Endodermal cell (in vitro differentiated cells): ENCODE data around the gene IL17RC. TPM values are rescaled to one million over a fixed set of nuclear protein-coding genes. Genes with fewer than 3 reads are reported as not detected.

Source experiments
- DNase-seq: peaks from one replicate; pipeline ENCODE4 v3.0.0-alpha.2; 2017
- H3K27ac ChIP-seq: 2 replicates; pipeline ENCODE4 v1.5.1; 2013; ENCODE audit warnings: mild to moderate bottlenecking, low read depth, low read length, moderate library complexity
- H3K27me3 ChIP-seq: 2 replicates; pipeline ENCODE4 v1.6.1; 2013; ENCODE audit warnings: mild to moderate bottlenecking, low read length, moderate library complexity; ENCODE audit not compliant: insufficient read depth, control insufficient read depth, poor library complexity, severe bottlenecking
- H3K36me3 ChIP-seq: 2 replicates; pipeline ENCODE4 v1.7.0; 2013; ENCODE audit warnings: mild to moderate bottlenecking, low read length, moderate library complexity; ENCODE audit not compliant: control insufficient read depth, insufficient read depth
- H3K4me1 ChIP-seq: one replicate; pipeline ENCODE4 v1.7.0; 2013; ENCODE audit warnings: low read length; ENCODE audit not compliant: control insufficient read depth, insufficient read depth
- H3K4me3 ChIP-seq: 2 replicates; pipeline ENCODE4 v1.5.1; 2013; ENCODE audit warnings: mild to moderate bottlenecking, low read length, moderate library complexity
- H3K9ac ChIP-seq: 2 replicates; pipeline ENCODE4 v1.6.1; 2013; ENCODE audit warnings: mild to moderate bottlenecking, low read length, moderate library complexity; ENCODE audit not compliant: poor library complexity, severe bottlenecking; ENCODE audit errors: extremely low read depth
- H3K9me3 ChIP-seq: 2 replicates; pipeline ENCODE4 v1.6.1; 2013; ENCODE audit warnings: mild to moderate bottlenecking, low read length, moderate library complexity; ENCODE audit not compliant: control insufficient read depth
- H3K27ac Mint-ChIP-seq: 2 replicates; pipeline ENCODE4 v1.8.0; 2020; ENCODE audit warnings: mixed read lengths
- H3K27me3 Mint-ChIP-seq: 2 replicates; pipeline ENCODE4 v1.8.0; 2021; ENCODE audit warnings: mild to moderate bottlenecking, mixed read lengths; ENCODE audit not compliant: insufficient read depth
- H3K36me3 Mint-ChIP-seq: 2 replicates; pipeline ENCODE4 v1.8.0; 2020; ENCODE audit warnings: low read depth, mixed read lengths
- H3K4me1 Mint-ChIP-seq: 2 replicates; pipeline ENCODE4 v1.8.0; 2020; ENCODE audit warnings: mixed read lengths
- H3K4me3 Mint-ChIP-seq: 2 replicates; pipeline ENCODE4 v1.8.0; 2020; ENCODE audit warnings: mild to moderate bottlenecking, moderate library complexity, mixed read lengths
- H3K9me3 Mint-ChIP-seq: 2 replicates; pipeline ENCODE4 v1.8.0; 2020; ENCODE audit warnings: mild to moderate bottlenecking, mixed read lengths
- CTCF ChIP-seq: fragments of 200-600 bp; sonication (generic); conservative IDR thresholded peaks from 2 replicates; pipeline ENCODE4 v1.5.0; 2021; ENCODE audit warnings: antibody characterized with exemption, mild to moderate bottlenecking
- WGBS, 2 experiments: methylation state at CpG; one replicate each; pipeline versions ENCODE4 v1.1.5 to v1.1.7; 2013; ENCODE audit warnings: missing lambda C conversion rate in 2 of 2, mixed read lengths in 1 of 2; ENCODE audit not compliant: insufficient coverage in 1 of 2, insufficient read length in 1 of 2; 5-methylcytosine and 5-hydroxymethylcytosine counted together
- total RNA-seq, 2 donors: library from RNA; stranded (reverse); fragmentation: NEBNext Ultra II Directional in 1 of 2; extraction: Animal tissue kit (Norgen Biotek cat#: 25700) in 1 of 2; gene quantifications; 2 replicates in 1 of 2; 3 replicates in 1 of 2; pipeline ENCODE4 v1.2.1, GENCODE V29; 2021

IL17RC gene
- total RNA-seq, 2 donors from 2014 or later, result 15.7 to 19.0 TPM

GRCh38 chr3:9909221-9910013 lies 7.5 kb upstream of the IL17RC start:
- DNase-seq, result no peak
- no peak overlapping the region for H3K4me3 Mint-ChIP-seq

GRCh38 chr3:9911863-9912262 lies 5.0 kb upstream of the IL17RC start:
- no peaks in the 10 kb centered on the region for H3K4me1 ChIP-seq
- no peaks in the 10 kb centered on the region for H3K27me3 Mint-ChIP-seq
- H3K27me3 ChIP-seq, result peaks cover 10% of the 10 kb centered on the region
- H3K9me3 Mint-ChIP-seq, result no peaks in the 10 kb centered on the region
- no peak overlapping the region for H3K27ac Mint-ChIP-seq
- H3K27ac ChIP-seq, result no peak overlapping the region
- TF ChIP-seq CTCF, result no peak
- H3K9ac ChIP-seq, result no peak overlapping the region
- no peaks in the 10 kb centered on the region for H3K9me3 ChIP-seq
- no peak for DNase-seq
- H3K4me1 Mint-ChIP-seq, result peaks cover 12% of the 10 kb centered on the region
- H3K4me3 ChIP-seq, result no peak overlapping the region
- H3K36me3 ChIP-seq, result no peaks in the 10 kb centered on the region
- no peaks in the 10 kb centered on the region for H3K36me3 Mint-ChIP-seq
- H3K4me3 Mint-ChIP-seq, result no peak overlapping the region
- 87 to 91% methylated on average over 7 to 8 of the region's 8 CpGs for WGBS, 2 experiments

More at GRCh38 chr3:9909221-9910013, 7.5 kb upstream of the IL17RC start:
- Histone ChIP-seq H3K27me3 (peaks cover 5% of the 10 kb centered on the region), H3K4me3 (no peak overlapping the region), H3K9ac (no peak overlapping the region), H3K36me3 (no peaks in the 10 kb centered on the region), H3K9me3 (no peaks in the 10 kb centered on the region), H3K4me1 (no peaks in the 10 kb centered on the region), H3K27ac (no peak overlapping the region)
- no peak for TF ChIP-seq CTCF
- H3K9me3 Mint-ChIP-seq, result no peaks in the 10 kb centered on the region
- H3K27ac Mint-ChIP-seq, result no peak overlapping the region
- H3K4me1 Mint-ChIP-seq, result no peaks in the 10 kb centered on the region
- peaks cover 1% of the 10 kb centered on the region for H3K27me3 Mint-ChIP-seq
- no peaks in the 10 kb centered on the region for H3K36me3 Mint-ChIP-seq
- 90 to 93% methylated on average over 4 to 7 of the region's 7 CpGs for WGBS, 2 experiments

GRCh38 chr3:9912294-9912935 lies 4.5 kb upstream of the IL17RC start:
- no peak for TF ChIP-seq CTCF
- no peak overlapping the region for H3K9ac ChIP-seq
- Mint-ChIP-seq H3K27ac (no peak overlapping the region), H3K4me1 (peaks cover 15% of the 10 kb centered on the region), H3K9me3 (no peaks in the 10 kb centered on the region), H3K27me3 (no peaks in the 10 kb centered on the region), H3K36me3 (no peaks in the 10 kb centered on the region), H3K4me3 (no peak overlapping the region)
- H3K9me3 ChIP-seq, result no peaks in the 10 kb centered on the region
- no peaks in the 10 kb centered on the region for H3K4me1 ChIP-seq
- H3K27me3 ChIP-seq, result peaks cover 10% of the 10 kb centered on the region
- H3K4me3 ChIP-seq, result no peak overlapping the region
- no peak overlapping the region for H3K27ac ChIP-seq
- WGBS, 2 experiments, result 94 to 95% methylated on average over 7 of the region's 7 CpGs
- H3K36me3 ChIP-seq, result no peaks in the 10 kb centered on the region
- no peak for DNase-seq
